Fibroblast of mammary gland (primary cell): ENCODE data around the gene ANKRD27.

ENCODE experiments used
- DNase-seq: peaks from one replicate; pipeline ENCODE4 v3.0.0-alpha.2; 2010; ENCODE audit warnings: low read depth
- H3K4me3 ChIP-seq: 2 replicates; pipeline ENCODE4 v1.5.1; 2011; ENCODE audit warnings: low read depth, mild to moderate bottlenecking, low read length, moderate library complexity; ENCODE audit not compliant: control insufficient read depth
- CTCF ChIP-seq: conservative IDR thresholded peaks from 2 replicates; pipeline ENCODE4 v1.5.1; 2011; ENCODE audit warnings: low read depth, low read length, inconsistent platforms; ENCODE audit not compliant: control insufficient read depth, insufficient read depth

Gene ANKRD27

GRCh38 chr19:32550666-32551065 lies 124.3 kb downstream of the ANKRD27 start:
- H3K4me3 ChIP-seq: no peak overlapping the region
- no peak for TF ChIP-seq CTCF
- DNase-seq: no peak
